ENCODE results near the gene TMEM245. TPM values are rescaled to one million over a fixed set of nuclear protein-coding genes. Genes with fewer than 3 reads are reported as not detected.

The TMEM245 gene
- total and polyA plus RNA-seq, 2 donors (not counting 1 experiment from before 2014, with no cell fraction given) = 48.2 to 48.8 TPM

- Histone ChIP-seq H3K27ac (ENCODE audit: insufficient read depth, low read length) (no peak overlapping the region), H3K79me2 (ENCODE audit: control insufficient read depth, insufficient read depth, low read length) (peaks cover 5% of the 10 kb centered on the region), H3K4me2 (ENCODE audit: extremely low read depth, insufficient read depth, low read length) (no peak overlapping the region), H4K20me1 (ENCODE audit: control insufficient read depth, extremely low read depth, insufficient read depth, low read length) (no peaks in the 10 kb centered on the region), H3K4me3 (replicated peaks in 1 of 4; ENCODE audit: control extremely low read depth in 1 of 4, insufficient read depth in 1 of 4, low read depth in 3 of 4, low read length in 4 of 4) (no peak overlapping the region), H3K4me1 (ENCODE audit: control insufficient read depth, extremely low read depth, insufficient read depth, low read length) (no peaks in the 10 kb centered on the region), H3K9me3 (ENCODE audit: control insufficient read depth, insufficient read depth, low read depth, low read length) (no peaks in the 10 kb centered on the region), H3K27me3 (ENCODE audit: control insufficient read depth, insufficient read depth, low read length) (no peaks in the 10 kb centered on the region), H2AFZ (ENCODE audit: low read length) (no peak overlapping the region), H3K36me3 (ENCODE audit: control insufficient read depth, insufficient read depth, low read length) (no peaks in the 10 kb centered on the region), H3K9ac (ENCODE audit: insufficient read depth, low read length) (no peak overlapping the region)
- TF ChIP-seq EZH2 (IDR thresholded peaks at IDR 0.05; ENCODE audit: low read length, missing control alignments) = no peak
- no peak for TF ChIP-seq CTCF (conservative IDR thresholded peaks at IDR 0.05 in 1 of 2, IDR thresholded peaks at IDR 0.05 in 1 of 2; ENCODE audit: low read depth in 1 of 2, low read length in 2 of 2)
- no peak for DNase-seq (ENCODE audit: low read depth in 2 of 2)
Observed at GRCh38 chr9:109124121-109124520, 4.4 kb upstream of the TMEM245 start.

- Histone ChIP-seq H3K27me3 (ENCODE audit: control insufficient read depth, insufficient read depth, low read length) (no peaks in the 10 kb centered on the region), H3K9ac (ENCODE audit: insufficient read depth, low read length) (no peak overlapping the region), H4K20me1 (ENCODE audit: control insufficient read depth, extremely low read depth, insufficient read depth, low read length) (no peaks in the 10 kb centered on the region), H2AFZ (ENCODE audit: low read length) (no peak overlapping the region), H3K27ac (ENCODE audit: insufficient read depth, low read length) (no peak overlapping the region), H3K36me3 (ENCODE audit: control insufficient read depth, insufficient read depth, low read length) (no peaks in the 10 kb centered on the region), H3K4me2 (ENCODE audit: extremely low read depth, insufficient read depth, low read length) (no peak overlapping the region), H3K4me3 (replicated peaks in 1 of 4; ENCODE audit: control extremely low read depth in 1 of 4, insufficient read depth in 1 of 4, low read depth in 3 of 4, low read length in 4 of 4) (no peak overlapping the region), H3K9me3 (ENCODE audit: control insufficient read depth, insufficient read depth, low read depth, low read length) (no peaks in the 10 kb centered on the region), H3K79me2 (ENCODE audit: control insufficient read depth, insufficient read depth, low read length) (peaks cover 17% of the 10 kb centered on the region), H3K4me1 (ENCODE audit: control insufficient read depth, extremely low read depth, insufficient read depth, low read length) (no peaks in the 10 kb centered on the region)
- no peak for DNase-seq (ENCODE audit: low read depth in 2 of 2)
- TF ChIP-seq CTCF (conservative IDR thresholded peaks at IDR 0.05 in 1 of 2, IDR thresholded peaks at IDR 0.05 in 1 of 2; ENCODE audit: low read depth in 1 of 2, low read length in 2 of 2) (no peak), EZH2 (IDR thresholded peaks at IDR 0.05; ENCODE audit: low read length, missing control alignments) (no peak)
Observed at GRCh38 chr9:109122726-109123621, 3.2 kb upstream of the TMEM245 start.

GRCh38 chr9:109121232-109121796 lies 1.6 kb upstream of the TMEM245 start:
- no peaks in the 10 kb centered on the region for H3K27me3 ChIP-seq (ENCODE audit: control insufficient read depth, insufficient read depth, low read length)
- H3K36me3 ChIP-seq (ENCODE audit: control insufficient read depth, insufficient read depth, low read length) = no peaks in the 10 kb centered on the region
- no peak overlapping the region for H3K4me2 ChIP-seq (ENCODE audit: extremely low read depth, insufficient read depth, low read length)
- H3K79me2 ChIP-seq (ENCODE audit: control insufficient read depth, insufficient read depth, low read length) = peaks cover 33% of the 10 kb centered on the region
- no peak overlapping the region for H3K9ac ChIP-seq (ENCODE audit: insufficient read depth, low read length)
- TF ChIP-seq CTCF (conservative IDR thresholded peaks at IDR 0.05 in 1 of 2, IDR thresholded peaks at IDR 0.05 in 1 of 2; ENCODE audit: low read depth in 1 of 2, low read length in 2 of 2) (no peak), EZH2 (IDR thresholded peaks at IDR 0.05; ENCODE audit: low read length, missing control alignments) (no peak)
- no peaks in the 10 kb centered on the region for H3K9me3 ChIP-seq (ENCODE audit: control insufficient read depth, insufficient read depth, low read depth, low read length)
- no peak overlapping the region for H3K27ac ChIP-seq (ENCODE audit: insufficient read depth, low read length)
- H3K4me3 ChIP-seq (replicated peaks in 1 of 4; ENCODE audit: control extremely low read depth in 1 of 4, insufficient read depth in 1 of 4, low read depth in 3 of 4, low read length in 4 of 4) = no peak overlapping the region
- no peak overlapping the region for H2AFZ ChIP-seq (ENCODE audit: low read length)
- DNase-seq (ENCODE audit: low read depth in 2 of 2) = no peak
- H3K4me1 ChIP-seq (ENCODE audit: control insufficient read depth, extremely low read depth, insufficient read depth, low read length) = no peaks in the 10 kb centered on the region
- no peaks in the 10 kb centered on the region for H4K20me1 ChIP-seq (ENCODE audit: control insufficient read depth, extremely low read depth, insufficient read depth, low read length)
